IPS DF 19.7 (cell line): ENCODE data around the gene NINL.
"Not testable (repeated sequence)": the region's sequence is repeated elsewhere in the genome, so short reads cannot be mapped to it uniquely, and the experiment has no call there.

Source experiments
- DNase-seq: peaks from one replicate; pipeline ENCODE4 v3.0.0-alpha.2; 2013; ENCODE audit warnings: low read depth, low spot score

Gene NINL

DNA sequence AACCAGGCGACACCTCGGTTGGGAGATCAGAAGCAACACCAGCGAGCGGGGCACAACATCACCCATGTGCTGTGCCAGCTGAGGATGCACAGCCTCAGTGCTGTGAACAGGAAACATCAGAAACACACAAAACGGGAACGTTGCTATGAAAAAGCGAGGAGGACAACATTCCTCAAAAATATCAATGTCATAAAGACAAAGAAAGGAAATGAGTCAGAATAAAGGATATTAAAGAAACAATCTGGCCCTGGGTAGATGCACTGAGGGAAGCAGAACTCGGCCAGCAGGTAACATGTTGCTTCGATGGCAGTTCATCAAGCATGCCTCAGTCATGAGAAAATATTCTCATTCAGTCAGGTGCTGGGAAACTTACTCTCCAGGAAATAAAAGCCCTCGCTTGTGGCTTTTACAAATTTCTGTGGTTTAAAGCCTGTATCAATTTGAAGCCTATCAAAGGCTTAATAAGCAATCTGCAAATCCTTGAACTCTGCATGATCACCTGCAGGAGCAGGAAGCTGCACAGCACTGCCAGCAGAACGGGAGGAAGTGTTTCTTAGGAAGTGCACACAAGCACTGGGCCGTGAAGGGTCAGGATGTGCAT is 100.3 kb downstream of the NINL start:
- DNase-seq: no peak

GRCh38 chr20:25484224-25484846 is 101.0 kb downstream of the NINL start:
- no peak for DNase-seq

GRCh38 chr20:25483431-25484132 is 101.7 kb downstream of the NINL start:
- no peak for DNase-seq

DNA sequence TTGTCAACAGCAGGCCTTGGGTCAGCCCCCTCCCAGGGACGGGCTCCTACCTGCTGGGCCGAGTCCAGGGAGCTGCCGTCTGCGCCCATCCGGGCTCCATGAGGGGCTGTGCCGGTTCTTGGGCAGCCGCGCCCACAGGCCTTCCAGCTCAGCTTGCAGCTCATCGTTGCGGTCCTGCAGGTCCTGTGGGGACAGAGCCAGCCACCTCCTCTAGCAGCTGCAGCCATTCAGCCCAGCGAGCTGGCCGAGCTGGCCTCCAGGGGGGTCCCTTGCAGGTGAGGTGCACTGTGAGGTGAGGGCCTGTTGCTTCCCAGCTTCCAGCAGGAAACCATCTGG is 103.4 kb downstream of the NINL start:
- no peak for DNase-seq

DNA sequence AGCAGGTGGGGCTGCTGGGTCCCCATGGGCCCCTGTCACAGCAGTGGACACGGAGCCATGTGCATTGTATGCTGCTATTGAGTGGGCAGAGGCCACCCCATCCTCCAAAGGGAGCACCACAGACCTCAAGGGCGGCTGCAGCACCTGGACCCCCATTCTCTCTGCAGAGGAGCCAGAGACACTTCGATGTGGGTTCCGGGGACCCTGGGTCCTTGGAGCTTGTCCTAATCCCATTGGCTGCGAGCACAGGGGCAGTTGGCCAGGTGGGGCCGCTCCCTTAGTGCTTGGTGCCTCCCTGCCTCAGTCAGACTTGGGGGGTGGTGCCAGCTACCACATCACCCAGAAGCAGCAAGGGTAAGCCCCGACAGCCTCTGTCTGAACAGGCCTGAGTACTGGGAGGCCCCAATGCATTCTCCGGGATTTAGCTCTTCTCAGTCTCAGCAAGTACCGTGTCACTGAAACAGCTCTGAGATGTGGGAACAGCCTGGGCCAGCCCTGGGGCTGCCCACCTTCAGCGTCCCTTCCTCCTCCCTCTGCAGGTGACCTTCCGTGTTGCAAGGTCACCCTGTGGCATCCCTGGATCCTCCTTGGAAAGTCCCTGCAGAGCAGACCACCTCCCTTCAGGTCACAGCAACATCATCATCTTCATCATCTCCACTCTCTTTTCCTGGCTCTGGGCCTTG is 104.0 kb downstream of the NINL start:
- no peak for DNase-seq

GRCh38 chr20:25480797-25481196 is 104.5 kb downstream of the NINL start:
- no peak for DNase-seq

GRCh38 chr20:25480156-25480555 is 105.2 kb downstream of the NINL start:
- DNase-seq: no peak

DNA sequence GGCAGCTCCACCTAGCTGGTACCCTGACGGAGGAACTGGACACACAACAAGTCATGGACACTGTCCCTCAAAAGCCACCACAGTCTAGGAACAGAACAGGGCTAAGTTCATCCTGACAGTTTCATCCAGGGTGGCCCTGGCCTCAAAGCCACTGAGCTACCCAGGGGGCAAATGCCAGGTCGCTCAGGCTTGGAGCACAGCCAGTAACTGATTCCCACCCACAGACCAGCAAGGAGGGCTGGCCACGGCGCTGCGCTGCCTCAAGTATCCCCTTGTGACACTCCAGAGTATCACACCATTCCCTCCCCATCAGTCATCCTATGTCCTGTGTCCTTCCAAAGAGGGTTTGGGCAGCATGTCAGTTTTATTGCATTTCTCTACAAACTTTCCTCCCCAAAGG is 105.7 kb downstream of the NINL start:
- DNase-seq: no peak

- no peak for DNase-seq
Measured at GRCh38 chr20:25478889-25479568, 106.3 kb downstream of the NINL start.

DNA sequence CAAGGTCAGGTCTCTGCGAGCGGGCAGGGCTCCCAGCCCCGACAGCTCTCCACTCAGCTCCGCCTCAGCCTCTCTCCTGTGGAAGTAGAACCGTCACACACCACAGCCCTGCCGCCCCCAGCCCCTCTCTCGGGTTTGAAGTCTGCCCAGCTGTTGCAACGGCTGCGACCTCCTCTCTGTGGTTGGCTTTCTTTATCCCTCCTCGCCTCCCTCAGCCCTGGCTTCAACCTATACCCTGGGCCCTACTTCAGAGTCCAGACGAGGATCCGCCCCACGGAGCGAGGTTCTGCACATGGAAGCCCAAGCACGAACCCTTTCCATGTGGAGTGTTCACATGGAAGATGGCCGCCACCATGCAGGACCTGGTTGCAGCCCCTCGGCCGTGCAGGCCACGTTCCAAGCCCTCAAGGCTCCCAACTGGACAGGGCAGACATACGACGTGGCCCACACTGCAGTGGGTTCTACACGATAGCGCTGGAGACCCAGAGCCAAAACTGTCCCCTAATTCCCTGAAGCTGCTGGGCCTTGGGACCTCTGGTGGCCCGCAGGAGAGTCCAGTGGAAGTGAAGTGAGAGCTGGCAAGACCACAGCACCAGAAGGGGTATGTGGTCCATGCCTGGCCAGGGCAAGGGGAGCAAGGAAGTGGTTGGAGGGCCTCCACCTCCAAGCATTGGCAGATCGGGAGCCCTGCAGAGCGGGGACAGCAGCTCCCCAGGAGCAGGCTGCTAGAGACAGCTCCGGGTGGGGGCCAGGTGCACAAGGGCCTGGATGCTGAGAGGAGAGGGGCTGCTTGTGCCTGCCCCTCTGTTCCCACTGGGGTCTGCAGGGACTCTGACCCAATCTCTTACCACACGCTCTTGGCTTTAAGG is 108.1 kb downstream of the NINL start:
- DNase-seq: no peak

DNA sequence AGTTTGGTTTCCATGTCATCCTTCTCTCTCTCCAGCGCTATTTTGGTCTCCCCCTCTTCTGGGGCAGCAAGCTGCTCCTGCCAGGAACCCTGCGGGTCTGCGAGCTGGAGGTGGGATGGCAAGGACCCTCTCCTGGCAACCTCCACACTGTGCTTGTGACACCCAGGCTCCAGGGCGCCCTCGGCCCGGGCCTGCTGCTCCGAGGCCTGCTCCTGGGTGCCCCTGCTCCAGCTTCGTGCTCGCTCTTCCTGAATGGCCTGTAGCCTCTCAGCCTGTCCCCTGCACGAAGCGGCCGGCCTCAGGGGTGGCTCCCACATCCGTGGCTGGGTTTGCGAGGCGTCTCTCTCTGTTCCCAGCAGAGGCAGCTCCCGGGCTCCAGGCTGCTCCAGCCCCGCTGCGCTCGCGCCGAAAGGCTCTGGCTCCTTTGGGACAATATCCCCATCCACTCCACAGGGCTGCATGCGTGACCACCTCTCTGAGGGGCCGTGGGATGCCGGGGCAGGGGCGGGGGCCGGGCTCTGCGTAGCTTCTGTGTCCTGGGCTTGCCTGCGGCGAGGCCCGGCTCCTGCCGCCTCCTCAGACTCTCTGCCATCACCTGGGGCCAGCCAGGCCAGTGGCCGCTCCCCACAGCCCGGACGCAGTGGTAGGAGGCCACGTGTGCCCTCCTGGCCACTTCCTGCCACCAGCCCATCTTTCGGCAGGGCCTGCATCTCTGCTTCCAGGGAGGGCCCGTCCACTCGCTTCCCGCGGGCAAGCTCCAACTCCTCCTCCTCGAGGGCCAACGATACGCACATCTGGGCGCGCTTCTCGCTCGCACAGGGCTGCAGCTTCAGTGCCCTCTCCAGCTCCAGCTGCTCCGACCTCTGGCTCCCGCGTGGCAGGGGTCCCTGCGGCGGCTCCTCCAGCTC is 109.0 kb downstream of the NINL start:
- DNase-seq: no peak

GRCh38 chr20:25473297-25473696 is 112.0 kb downstream of the NINL start:
- DNase-seq: not testable (repeated sequence)

DNA sequence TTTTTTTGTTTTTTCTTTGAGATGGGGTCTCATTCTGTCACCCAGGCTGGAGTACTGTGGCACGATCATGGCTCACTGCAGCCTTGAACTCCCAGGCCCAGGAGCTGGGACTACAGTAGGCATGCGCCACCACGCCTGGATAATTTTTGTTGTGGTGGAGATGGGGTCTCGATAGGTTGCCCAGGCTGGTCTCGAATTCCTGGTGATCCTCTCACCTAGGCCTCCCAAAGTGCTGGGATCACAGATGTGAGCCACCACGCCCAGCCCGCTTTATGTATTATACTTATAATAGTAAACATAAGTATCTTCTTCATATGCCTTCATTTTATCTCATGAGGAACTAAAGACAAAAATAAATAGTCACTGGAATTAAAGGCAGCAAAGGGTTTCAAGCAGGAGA is 114.3 kb downstream of the NINL start:
- DNase-seq: no peak

DNA sequence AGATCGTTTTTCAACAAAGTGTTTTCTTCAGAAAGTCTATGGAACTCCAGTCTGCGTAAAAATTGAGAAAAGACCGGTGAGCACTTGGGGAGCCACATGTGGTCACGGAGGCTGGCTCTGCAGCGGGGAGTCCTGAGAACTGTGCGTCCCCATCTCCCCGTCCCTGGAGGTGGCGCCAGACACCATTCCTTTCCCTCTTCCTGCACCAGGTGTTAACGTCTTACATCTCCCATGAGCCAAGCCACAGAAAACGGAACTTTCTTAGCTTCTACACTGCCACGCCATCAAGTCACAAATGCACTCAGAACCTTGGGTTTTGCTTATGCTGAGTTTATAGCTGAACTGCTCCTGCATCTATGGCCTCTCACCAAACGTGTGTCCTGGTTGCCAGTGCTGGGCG is 115.3 kb downstream of the NINL start:
- no peak for DNase-seq

GRCh38 chr20:25469558-25469957 is 115.8 kb downstream of the NINL start:
- DNase-seq: no peak

DNA sequence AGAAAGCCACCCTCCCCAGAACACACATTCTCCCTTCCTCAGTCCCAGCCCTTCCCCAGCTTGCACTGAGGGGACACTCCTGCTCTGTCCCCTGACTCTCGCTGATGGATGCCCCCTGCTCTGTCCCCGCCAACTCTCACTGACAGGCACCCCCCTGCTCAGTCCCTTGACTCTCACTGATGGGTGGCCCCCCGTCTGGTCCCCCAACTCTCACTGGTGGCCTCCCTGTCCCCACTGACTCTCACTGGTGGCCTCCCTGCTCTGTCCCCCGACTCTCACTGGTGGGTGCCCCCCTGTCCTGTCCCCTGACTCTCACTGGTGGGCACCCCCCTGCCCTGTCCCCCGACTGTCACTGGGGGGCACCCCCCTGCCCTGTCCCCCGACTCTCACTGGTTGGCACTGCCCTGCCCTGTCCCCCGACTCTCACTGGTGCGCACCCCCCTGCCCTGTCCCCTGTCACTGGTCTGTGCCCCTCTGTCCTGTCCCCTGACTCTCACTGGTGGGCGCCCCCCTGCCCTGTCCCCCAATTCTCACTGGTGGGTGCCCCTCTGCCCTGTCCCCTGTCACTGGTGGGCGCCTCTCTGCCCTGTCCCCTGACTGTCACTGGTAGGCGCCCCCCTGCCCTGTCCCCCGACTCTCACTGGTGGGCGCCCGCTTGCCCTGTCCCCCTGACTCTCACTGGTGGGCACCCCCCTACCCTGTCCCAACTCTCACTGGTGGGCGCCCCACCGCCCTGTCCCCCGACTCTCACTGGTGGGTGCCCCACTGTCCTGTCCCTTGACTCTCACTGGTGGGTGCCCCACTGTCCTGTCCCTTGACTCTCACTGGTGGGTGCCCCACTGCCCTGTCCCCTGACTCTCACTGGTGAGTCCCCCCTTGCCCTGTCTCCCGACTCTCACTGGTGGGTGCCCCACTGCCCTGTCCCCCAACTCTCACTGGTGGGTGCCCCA is 116.9 kb downstream of the NINL start:
- DNase-seq: no peak

DNA sequence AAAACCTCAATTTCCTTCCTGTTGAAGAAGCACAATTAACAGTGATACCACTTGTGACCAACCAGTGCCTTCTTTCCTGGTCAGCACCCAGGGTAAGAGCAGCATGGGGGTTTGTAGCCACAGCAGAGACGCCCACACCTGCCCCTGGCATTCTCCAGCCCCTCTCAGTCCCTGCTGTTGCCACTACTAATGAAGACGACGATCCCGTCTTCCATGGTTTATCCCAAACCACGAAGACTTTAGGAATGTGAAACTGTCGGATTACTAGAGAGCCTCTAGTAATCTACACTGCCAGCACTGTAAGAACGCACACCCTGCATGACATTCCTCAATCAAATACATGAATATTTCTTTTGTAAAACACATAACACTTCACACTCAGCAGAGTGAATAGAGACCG is 117.9 kb downstream of the NINL start:
- DNase-seq: no peak

GRCh38 chr20:25466846-25467245 is 118.5 kb downstream of the NINL start:
- no peak for DNase-seq
